ENCODE results near the gene ORAI2.
"Not testable (repeated sequence)": the region's sequence is repeated elsewhere in the genome, so short reads cannot be mapped to it uniquely, and the experiment has no call there.

- TF ChIP-seq, protein P1, sequence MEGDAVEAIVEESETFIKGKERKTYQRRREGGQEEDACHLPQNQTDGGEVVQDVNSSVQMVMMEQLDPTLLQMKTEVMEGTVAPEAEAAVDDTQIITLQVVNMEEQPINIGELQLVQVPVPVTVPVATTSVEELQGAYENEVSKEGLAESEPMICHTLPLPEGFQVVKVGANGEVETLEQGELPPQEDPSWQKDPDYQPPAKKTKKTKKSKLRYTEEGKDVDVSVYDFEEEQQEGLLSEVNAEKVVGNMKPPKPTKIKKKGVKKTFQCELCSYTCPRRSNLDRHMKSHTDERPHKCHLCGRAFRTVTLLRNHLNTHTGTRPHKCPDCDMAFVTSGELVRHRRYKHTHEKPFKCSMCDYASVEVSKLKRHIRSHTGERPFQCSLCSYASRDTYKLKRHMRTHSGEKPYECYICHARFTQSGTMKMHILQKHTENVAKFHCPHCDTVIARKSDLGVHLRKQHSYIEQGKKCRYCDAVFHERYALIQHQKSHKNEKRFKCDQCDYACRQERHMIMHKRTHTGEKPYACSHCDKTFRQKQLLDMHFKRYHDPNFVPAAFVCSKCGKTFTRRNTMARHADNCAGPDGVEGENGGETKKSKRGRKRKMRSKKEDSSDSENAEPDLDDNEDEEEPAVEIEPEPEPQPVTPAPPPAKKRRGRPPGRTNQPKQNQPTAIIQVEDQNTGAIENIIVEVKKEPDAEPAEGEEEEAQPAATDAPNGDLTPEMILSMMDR (IDR thresholded peaks at IDR 0.05; ENCODE audit: extremely low read depth in 1 of 2, insufficient read depth in 1 of 2, low read depth in 1 of 2, low read length in 2 of 2): not testable (repeated sequence)
- not testable (repeated sequence) for TF ChIP-seq POLR2A (IDR thresholded peaks at IDR 0.05; ENCODE audit: low read depth, low read length); EZH2 (IDR thresholded peaks at IDR 0.05; ENCODE audit: borderline replicate concordance, low read depth, low read length, severe bottlenecking); POLR2AphosphoS5 (IDR thresholded peaks at IDR 0.05; ENCODE audit: insufficient read depth, low read depth, low read length); MYC (IDR thresholded peaks at IDR 0.05; ENCODE audit: low read depth, low read length)
These were observed 57.2 kb downstream of the ORAI2 start for GRCh38 chr7:102490529-102491075.

Measured in endothelial cell of umbilical vein (primary cell).